Chondrocyte (in vitro differentiated cells): Measurements from ENCODE around the gene SMIM32. TPM values are rescaled to one million over a fixed set of nuclear protein-coding genes. Genes with fewer than 3 reads are reported as not detected.

Experiments
- DNase-seq: peaks from one replicate; pipeline ENCODE4 v3.0.0; 2021; ENCODE audit warnings: mixed read lengths, low spot score
- H3K27ac Mint-ChIP-seq: one replicate; pipeline ENCODE4 v1.8.0; 2021; ENCODE audit warnings: mild to moderate bottlenecking, moderate library complexity, mixed read lengths; ENCODE audit not compliant: unreplicated experiment
- H3K27me3 Mint-ChIP-seq: 2 replicates; pipeline ENCODE4 v1.8.0; 2021; ENCODE audit warnings: low read depth, mixed read lengths
- H3K36me3 Mint-ChIP-seq: 2 replicates; pipeline ENCODE4 v1.8.0; 2021; ENCODE audit warnings: low read depth, mixed read lengths
- H3K4me1 Mint-ChIP-seq: 2 replicates; pipeline ENCODE4 v1.8.0; 2021; ENCODE audit warnings: low read depth, mild to moderate bottlenecking, mixed read lengths
- H3K4me3 Mint-ChIP-seq: one replicate; pipeline ENCODE4 v1.8.0; 2021; ENCODE audit warnings: mild to moderate bottlenecking, moderate library complexity, mixed read lengths; ENCODE audit not compliant: unreplicated experiment
- H3K9me3 Mint-ChIP-seq: 2 replicates; pipeline ENCODE4 v1.8.0; 2021; ENCODE audit warnings: low read depth, mixed read lengths
- CTCF ChIP-seq: fragments of 200-600 bp; sonication (generic); IDR thresholded peaks from 2 replicates; pipeline ENCODE4 v1.5.0; 2021; ENCODE audit warnings: antibody characterized with exemption, mild to moderate bottlenecking, moderate library complexity
- long read RNA-seq: library from polyadenylated mRNA; stranded (forward); transcript quantifications from one replicate; pipeline ENCODE4 v2.0.0, GENCODE V29; 2021
- total RNA-seq: library from RNA; stranded (reverse); gene quantifications from 3 replicates; pipeline ENCODE4 v1.2.1, GENCODE V29; 2021

SMIM32 gene
- not detected in 3 replicates for total RNA-seq
- long read RNA-seq: 0 reads

GRCh38 chr5:136192526-136193321, at the start of gene SMIM32:
TSS of gene SMIM32 (minus strand) at chr5:136193162. CDS start at chr5:136192524, 638 bp downstream.
- TF ChIP-seq CTCF: peak; percentile 1
- H3K36me3 Mint-ChIP-seq: peaks cover 16% of the 10 kb centered on the region
- H3K4me1 Mint-ChIP-seq: peaks cover 15% of the 10 kb centered on the region
- H3K4me3 Mint-ChIP-seq: peak within 1 kb of the TSS; percentile 73
- peaks cover 9% of the 10 kb centered on the region for H3K27me3 Mint-ChIP-seq
- DNase-seq: no peak
- H3K9me3 Mint-ChIP-seq: no peaks in the 10 kb centered on the region
- H3K27ac Mint-ChIP-seq: no peak within 1 kb of the TSS

GRCh38 chr5:136242611-136243010, 49.6 kb upstream of the SMIM32 start:
- no peak for TF ChIP-seq CTCF
- Mint-ChIP-seq H3K4me1 (no peaks in the 10 kb centered on the region), H3K4me3 (no peak overlapping the region), H3K9me3 (no peaks in the 10 kb centered on the region), H3K36me3 (peaks cover 1% of the 10 kb centered on the region), H3K27ac (no peak overlapping the region), H3K27me3 (peaks cover 78% of the 10 kb centered on the region)
- no peak for DNase-seq

- Mint-ChIP-seq H3K36me3 (peaks cover 1% of the 10 kb centered on the region), H3K4me1 (no peaks in the 10 kb centered on the region), H3K27me3 (peaks cover 75% of the 10 kb centered on the region), H3K9me3 (no peaks in the 10 kb centered on the region), H3K27ac (no peak overlapping the region), H3K4me3 (no peak overlapping the region)
- no peak for TF ChIP-seq CTCF
- no peak for DNase-seq
Measured at GRCh38 chr5:136242136-136242535, 49.2 kb upstream of the SMIM32 start.

- no peak for TF ChIP-seq CTCF
- Mint-ChIP-seq H3K4me3 (no peak overlapping the region), H3K9me3 (no peaks in the 10 kb centered on the region), H3K27me3 (peaks cover 68% of the 10 kb centered on the region), H3K27ac (no peak overlapping the region), H3K4me1 (no peaks in the 10 kb centered on the region), H3K36me3 (peaks cover 1% of the 10 kb centered on the region)
- DNase-seq: no peak
Measured at GRCh38 chr5:136240894-136241293, 47.9 kb upstream of the SMIM32 start.

- no peak for DNase-seq
- Mint-ChIP-seq H3K9me3 (no peaks in the 10 kb centered on the region), H3K4me3 (no peak overlapping the region)
Measured at GRCh38 chr5:136236479-136237083, 43.6 kb upstream of the SMIM32 start.

More at GRCh38 chr5:136236479-136237083, 43.6 kb upstream of the SMIM32 start:
- H3K36me3 Mint-ChIP-seq: peaks cover 1% of the 10 kb centered on the region
- H3K27ac Mint-ChIP-seq: no peak overlapping the region
- no peak for TF ChIP-seq CTCF
- no peaks in the 10 kb centered on the region for H3K4me1 Mint-ChIP-seq
- H3K27me3 Mint-ChIP-seq: peaks cover 39% of the 10 kb centered on the region
